HCEC 1CT (cell line): Measurements from ENCODE around the gene SRMS.

Experiments
- DNase-seq: peaks from one replicate; pipeline ENCODE4 v3.0.0-alpha.2; 2017

The SRMS gene

GRCh38 chr20:63547725-63548480 lies at the start of gene SRMS:
TSS of gene SRMS (minus strand) at chr20:63547749. CDS start at chr20:63547463, 286 bp downstream.
- no peak for DNase-seq

DNA sequence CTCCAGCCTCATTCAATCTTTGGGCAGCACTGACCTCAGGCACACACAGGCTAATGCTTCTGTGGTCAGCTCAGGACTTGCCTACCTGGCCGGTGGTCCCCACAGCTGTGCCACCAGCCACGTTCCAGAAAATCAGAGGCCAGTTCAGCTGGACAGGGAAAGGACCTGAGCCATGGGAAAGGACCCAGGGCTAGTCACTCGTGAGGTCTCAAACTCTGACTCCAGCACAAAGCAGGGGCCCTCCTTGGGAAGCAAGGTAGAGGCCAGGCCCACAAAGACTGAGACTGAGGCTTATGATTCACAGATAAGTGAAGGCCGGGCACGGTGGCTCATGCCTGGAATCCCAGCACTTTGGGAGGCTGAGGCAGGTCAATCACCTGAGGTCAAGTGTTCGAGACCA lies 48.9 kb upstream of the SRMS start:
- no peak for DNase-seq

DNA sequence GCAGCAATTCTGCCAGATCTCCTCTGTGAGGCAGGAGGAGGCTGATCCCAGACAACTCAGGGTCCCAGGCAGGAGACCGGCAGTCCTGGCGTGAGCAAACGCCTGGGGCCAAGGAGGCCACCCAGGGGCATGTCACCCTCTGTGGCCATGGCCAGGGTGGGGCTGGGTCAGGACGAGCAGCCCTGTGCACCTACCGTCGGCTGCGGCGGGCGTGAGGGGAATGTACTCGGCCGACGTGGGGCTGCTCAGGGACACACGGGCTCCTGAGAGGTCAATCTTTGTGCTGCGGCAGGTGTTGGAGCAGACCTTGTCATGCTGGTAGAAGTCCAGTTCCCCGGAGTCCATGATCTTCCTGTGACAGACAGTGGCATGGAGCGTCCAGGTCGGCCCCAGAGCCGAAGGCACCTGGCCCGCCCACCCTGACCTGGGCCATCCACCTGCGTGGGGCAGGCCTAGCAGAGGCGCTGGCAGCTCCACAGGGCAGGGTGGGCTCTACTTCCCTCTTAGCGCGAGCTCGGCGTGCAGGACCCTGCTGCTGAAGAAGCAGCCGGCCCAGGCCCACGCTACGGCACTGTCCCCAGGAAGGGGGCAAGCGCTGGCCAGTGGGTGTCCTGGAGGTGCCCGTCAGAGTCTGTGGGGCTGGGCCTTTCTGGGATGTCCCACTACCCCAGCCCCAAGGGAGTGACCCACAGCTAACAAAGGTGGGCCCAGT lies 48.0 kb upstream of the SRMS start:
- DNase-seq, result no peak

DNA sequence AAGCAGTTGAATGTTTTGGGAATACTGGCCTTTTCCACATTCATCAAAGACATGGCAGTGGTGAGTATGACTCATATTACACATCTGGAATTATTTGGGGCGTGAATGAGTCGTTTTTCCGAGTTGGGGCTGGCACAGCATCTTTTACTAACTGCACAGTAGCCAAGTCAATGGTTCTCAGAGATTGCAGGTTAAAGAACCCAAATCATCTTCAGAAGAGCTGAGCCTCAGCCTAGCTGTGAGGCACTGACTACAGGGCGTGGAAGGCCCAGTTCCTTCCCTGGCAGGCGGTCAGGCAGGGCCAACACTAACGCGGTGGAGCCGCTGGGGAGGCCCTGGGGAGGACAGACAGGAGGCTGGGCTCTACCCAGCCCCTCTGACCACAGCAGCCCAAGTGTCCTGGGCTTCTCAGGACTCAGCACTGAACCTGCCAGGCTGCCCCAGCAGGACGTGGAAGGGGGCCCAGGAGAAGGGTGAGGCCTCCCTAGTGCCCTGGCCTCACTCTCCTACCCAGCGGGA lies 46.6 kb upstream of the SRMS start:
- DNase-seq, result peak; percentile 51

- no peak for DNase-seq
These were observed 45.1 kb upstream of the SRMS start for GRCh38 chr20:63592661-63593060.

DNA sequence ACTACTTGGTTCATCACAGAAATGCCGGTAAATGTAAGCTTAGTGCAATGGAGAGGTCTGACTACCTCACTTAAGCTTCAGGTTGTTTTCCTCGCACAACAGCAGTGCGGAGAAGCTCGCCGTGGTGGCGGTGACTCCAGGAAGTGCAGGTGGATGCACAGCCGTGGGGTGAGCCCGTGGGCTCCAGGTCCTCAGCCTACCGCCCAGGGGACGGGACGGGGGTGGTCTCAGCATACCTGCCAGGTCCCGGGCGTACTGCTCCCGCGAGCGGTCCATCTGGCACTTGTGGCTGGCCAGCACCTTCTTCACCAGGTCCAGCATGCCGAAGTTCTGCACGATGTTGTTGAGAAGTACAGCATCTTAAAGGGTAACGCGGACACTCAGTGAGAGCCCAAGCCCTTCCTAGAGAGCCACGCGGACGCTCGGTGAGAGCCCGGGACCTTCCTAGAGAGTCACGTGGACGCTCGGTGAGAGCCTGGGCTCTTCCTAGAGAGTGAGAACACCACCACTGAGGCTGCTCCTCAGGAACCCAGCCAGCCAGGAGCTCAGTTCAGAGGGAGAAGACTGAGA lies 44.3 kb upstream of the SRMS start:
- no peak for DNase-seq

- DNase-seq, result no peak
These were observed 43.6 kb upstream of the SRMS start for GRCh38 chr20:63591147-63591533.

DNA sequence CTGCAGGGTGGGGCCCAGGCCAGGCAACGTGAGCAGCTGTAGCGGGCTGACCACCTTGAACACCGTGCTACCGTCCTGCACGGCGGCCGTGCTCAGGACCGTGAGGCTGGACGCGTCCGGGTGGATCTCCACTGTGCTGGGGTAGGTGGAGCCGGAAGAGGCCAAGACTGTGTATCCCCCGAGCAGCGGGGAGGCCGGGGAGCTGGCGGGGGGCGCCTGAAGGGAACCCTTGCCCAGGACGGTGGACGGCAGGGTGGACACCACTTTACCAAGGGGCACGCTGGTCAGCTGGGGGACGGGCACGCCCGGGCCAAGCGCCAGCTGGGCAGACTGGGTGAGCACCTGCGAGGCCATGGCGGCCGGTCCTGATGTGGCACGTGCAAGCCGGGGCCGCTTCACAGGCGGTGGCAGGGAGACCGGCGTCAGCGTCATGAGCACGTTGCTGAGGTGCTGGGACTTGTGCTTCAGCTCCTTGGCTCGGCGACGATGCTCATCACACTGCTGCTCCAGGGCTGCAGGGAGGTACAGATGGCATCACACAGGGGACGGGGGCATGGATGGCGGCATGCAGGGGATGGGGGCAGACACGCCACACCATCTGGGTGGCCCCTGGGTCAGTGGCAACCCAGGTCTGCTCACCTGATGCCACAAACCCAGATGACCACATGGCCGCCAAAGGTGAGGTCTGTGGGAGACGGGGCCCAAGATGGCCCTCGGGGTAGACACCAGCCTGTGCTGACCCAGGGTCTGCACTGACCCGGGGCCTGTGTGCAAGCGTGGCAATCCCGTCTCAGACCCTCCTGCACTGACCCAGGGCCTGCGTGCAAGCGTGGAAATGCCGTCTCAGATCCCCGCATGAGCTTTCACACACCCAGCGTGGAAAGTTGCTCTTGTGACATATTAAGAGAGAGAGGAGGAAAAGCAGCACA lies 42.9 kb upstream of the SRMS start:
- no peak for DNase-seq

GRCh38 chr20:63589261-63590217 lies 42.0 kb upstream of the SRMS start:
- no peak for DNase-seq

DNA sequence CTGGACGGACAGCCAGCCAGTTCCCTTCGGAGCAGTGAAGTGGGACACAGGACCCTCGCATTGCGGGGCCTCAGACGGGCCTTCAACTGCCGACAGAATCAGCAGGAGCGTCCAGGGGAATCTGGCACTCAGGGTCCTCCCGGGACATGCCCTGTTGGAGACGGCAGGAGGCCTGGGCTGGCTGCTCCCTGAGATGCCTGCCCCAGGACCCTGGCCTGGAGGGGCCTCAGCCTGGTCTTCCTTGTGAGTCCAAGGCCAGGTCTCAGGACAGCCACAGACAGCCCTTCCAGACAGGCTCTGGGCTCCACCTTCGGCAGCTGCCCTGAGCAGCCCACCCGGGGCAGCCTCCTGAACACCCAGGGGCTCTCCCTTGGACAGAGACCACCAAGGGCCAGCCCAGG lies 41.1 kb upstream of the SRMS start:
- DNase-seq, result no peak

DNA sequence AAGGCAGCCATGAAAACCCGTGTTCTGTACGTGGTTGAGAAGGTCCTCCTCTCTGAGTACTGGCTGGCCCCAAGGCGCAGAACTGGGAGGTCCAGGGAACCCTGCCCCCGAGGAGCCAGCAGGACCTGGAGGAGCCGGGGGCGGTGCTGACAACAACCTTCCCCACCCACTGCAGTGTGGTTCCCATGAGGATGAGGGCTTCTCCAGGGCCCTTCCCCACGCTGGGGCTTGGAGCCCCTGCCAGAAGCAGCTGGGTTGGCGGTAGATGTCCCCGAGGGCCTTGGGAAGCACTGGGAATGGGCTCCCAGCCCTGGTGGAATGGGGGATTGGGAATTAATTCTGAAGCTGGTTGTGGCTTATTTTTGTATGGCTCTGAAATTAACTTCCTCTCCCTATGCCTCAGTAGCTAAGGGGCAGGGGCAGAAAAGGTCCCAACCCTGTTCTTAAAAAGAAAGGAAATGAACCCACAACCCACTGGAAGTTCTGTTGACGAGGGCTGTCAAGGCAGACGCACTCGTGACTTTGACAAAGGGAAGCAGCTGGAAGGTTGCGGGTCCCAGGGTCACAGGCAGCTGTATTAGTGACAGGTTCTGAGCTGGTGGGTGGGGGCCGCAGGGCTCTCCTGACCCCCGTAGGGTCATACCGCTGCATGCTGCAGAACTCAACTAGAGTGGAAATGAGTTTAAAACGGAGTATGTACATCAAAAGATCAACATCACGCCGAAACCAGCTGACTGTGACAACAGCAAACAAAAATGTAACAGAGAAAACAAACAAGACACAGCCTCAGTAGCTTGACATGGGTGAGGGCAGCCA lies 40.4 kb upstream of the SRMS start:
- DNase-seq, result no peak

GRCh38 chr20:63587256-63587655 lies 39.7 kb upstream of the SRMS start:
- no peak for DNase-seq

- no peak for DNase-seq
These were observed 39.2 kb upstream of the SRMS start for GRCh38 chr20:63586797-63587196.

- DNase-seq, result no peak
These were observed 38.3 kb upstream of the SRMS start for GRCh38 chr20:63585616-63586565.

- DNase-seq, result no peak
These were observed 35.0 kb upstream of the SRMS start for GRCh38 chr20:63582382-63583063.

DNA sequence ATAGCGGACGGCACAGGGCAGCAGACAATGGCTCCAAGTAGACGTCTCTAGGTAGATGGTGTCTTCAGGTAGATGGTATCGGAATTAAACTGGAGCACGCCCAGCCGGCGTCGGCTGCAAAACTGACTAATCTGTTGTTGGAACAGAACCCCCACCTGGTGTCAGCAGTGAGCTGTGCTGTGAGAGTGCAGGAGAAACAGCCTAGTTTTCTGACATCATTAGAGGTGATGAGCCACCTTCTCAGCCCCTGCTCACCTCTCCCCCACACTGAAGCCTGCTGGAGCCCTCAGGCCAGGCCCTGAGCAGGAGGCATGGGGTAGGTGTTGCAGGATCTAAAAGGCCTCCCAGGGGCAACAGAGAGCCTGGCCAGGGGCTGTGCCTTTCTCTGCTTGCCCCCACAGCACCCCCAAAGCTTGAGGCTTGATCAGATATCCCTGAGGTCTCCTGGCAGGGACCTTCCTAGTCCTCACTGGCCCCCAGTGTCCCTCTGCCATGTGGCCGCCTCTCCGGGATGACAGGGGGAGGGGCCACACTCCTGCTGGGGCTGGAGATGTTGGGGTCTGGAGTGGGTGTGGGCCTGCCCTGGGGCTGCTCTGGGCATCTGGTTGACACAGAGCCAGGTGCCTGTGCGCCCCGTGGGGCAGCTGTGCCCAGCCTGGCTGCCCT lies 33.4 kb upstream of the SRMS start:
- DNase-seq, result peak; percentile 30

DNA sequence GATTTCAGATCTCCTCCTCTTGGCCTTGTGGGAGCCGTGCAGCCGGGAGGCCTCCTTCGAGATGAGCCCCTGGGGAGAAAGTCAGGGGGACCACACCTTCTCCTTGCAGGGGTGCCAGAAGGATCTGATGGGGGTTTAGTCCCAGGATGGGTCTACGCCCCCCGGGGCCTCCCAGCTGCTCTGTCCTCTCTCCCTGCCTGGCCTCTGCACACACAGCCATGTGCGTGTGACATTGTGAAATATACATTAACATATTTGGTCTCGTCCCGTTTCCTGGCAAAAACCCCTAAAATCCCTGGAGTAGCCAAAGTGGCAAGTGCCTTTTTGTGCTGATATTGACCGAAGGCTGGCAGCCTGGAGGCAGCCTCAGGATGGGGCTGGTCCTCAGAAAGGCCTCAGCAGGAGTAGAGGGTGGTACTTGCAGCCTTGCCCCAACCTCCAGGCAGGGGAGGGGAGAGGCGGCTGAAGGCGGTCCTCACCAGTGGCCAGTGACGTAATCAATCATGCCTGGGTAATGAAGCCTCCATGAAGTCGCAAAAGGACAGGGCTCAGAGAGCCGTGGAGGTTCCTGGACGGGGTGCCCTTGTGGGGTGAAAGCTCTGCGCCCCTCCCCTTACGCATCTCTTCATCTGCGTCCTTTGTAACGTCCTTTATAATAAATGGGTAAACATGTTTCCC lies 31.6 kb upstream of the SRMS start:
- DNase-seq, result no peak
